Measurements from ENCODE around the gene PSMB5.

The PSMB5 gene

GRCh38 chr14:23058654-23059504, 24.2 kb upstream of the PSMB5 start:
- DNase-seq: no peak

GRCh38 chr14:23057757-23058653, 23.3 kb upstream of the PSMB5 start:
- DNase-seq: no peak

DNA sequence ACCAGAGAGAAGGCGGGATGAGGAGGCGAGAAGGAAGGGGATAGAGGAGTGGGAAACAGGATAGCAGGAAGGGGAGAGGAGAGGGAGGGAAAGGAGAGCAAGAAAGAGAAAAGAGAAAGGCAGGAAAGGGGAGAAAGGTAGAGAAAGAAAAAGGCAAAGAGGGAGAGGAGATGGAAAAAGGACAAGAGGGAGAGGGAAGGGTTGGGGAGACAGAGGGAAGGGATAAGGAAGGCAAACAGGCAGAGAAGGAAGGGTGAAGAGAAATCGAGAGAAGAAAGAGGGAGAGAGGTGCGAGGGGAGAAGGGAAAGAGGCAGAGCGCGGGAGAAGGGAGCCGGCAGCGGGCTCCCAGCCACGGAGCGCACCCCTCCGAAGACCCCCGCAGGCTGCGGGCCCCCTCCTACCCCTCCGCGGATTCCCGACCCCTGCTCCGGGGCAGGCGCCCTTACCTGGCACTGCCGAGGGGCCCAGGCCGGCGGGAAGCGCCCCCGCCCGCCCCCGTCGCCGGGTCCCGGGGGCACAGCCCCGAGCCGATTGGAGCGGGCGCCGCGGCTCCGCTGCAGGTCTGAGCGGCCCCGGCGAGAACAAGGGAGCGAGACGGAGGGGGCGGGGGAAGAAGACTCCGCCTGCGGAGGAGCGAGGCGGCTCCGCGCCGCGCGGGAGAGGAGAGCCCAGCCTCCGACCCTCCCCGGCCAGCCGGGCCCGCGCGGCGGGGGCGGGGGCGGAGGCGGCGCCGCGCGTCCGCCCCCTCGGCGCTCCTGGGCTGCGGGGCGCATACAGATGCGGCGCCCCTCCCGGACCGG, 22.5 kb upstream of the PSMB5 start, which contains the start of gene CDH24:
TSS of gene CDH24 (minus strand) at position 565 of the 801 bp plus-strand sequence. CDS start 1,787 bp downstream, outside the sequence.
- no peak for DNase-seq

GRCh38 chr14:23056145-23056955, 21.6 kb upstream of the PSMB5 start:
- no peak for DNase-seq

GRCh38 chr14:23055621-23056144, 21.0 kb upstream of the PSMB5 start:
- DNase-seq: no peak

GRCh38 chr14:23055147-23055550, 20.4 kb upstream of the PSMB5 start:
- no peak for DNase-seq

DNA sequence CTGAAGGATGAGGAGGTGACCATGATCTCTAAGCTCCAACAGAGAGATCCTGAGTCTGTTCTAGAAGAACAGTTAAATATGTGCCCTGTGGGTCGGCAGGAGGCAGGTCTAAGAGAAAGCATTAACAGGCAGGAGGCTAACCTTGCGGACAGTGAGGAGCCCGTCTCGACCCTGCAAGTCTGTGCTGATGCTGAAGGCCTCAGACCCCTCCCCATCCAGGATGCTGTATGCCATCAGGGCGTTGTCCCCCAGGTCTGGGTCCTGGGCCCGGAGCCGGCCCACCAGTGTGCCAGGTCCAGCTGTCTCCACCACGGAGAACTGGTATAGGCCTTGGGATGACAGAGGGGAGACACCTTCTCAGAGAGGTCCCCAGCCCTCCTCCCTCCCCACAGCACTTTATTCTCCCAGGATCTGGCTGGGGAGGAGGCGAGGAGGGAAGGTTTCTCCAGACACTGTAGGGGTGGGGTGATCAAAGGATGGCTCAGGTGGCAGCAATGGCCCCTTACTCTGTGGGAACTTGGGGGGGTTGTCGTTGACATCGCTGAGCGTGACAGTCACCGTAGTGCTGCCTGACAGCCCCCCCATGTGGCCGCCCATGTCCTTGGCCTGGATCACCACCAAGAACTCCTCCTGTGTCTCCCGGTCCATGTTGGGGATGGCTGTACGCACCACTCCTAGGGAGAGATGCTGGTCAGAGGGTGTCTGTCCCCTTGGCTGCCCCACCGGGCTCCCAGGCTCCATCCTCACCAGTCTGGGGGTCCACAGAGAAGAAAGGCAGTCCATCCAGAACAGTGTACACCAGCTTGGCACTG, 19.5 kb upstream of the PSMB5 start:
- DNase-seq: no peak

- no peak for DNase-seq
These were observed 18.7 kb upstream of the PSMB5 start for GRCh38 chr14:23053426-23053825.

DNA sequence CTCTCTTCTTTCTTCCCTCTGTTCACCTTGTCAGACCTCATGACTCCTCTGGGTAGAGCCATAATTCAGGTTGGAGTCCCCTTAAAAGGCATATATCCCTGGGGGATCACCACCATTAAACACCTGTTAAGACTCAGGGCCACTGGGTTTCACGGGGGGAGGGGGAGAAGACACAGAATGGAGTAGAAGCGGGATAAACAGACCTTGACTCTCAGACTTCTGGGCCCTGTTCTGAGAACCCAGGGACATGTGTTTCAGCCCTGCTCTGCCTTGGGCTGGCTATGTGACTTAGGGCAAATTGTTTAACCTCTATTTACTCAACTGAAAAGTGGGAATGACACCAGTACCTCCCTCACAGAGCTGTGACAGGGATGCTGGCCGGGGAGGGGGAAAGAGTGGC, 18.0 kb upstream of the PSMB5 start:
- DNase-seq: no peak

GRCh38 chr14:23052182-23052623, 17.5 kb upstream of the PSMB5 start:
- DNase-seq: no peak

DNA sequence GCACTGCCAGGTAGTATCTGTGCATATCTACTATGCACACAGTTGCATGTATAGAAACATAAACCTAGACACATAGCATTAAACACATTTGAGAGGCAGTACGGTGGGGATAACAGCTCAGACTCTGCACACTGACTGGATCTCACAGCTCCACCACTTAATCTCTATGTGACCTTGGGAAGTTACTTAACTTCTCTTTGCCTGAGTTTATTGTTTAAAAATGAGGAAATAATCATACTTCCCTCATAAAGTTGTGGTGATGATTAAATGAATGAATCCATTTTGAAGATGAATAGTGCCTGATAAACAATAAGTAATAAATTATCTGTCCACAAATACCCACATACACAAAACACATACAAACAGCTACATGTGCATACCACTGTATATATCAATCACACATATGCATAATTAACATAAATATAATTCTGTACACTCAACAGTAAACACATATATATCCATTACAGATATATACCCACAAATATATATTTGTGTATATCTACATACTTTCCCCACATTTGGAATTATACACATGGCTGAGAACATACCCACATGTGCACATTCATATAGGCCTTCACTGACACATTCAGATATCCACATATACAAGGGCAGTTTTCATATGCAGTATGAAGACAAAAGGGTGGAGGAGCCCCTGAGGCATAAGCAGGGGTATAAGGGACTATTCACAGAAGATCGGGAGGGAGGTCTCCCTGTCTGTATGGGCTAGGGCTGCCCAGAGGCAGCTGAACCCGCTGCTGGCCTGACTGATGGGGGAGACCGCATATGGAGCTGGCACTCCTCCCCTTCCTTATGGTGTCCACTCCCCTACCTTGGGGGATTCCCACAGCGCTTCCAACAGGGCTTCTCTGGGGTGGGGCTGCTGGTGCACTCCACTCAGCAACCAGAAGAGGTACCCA, 16.7 kb upstream of the PSMB5 start:
- DNase-seq: no peak

- DNase-seq: no peak
These were observed 14.3 kb upstream of the PSMB5 start for GRCh38 chr14:23049011-23049410.

DNA sequence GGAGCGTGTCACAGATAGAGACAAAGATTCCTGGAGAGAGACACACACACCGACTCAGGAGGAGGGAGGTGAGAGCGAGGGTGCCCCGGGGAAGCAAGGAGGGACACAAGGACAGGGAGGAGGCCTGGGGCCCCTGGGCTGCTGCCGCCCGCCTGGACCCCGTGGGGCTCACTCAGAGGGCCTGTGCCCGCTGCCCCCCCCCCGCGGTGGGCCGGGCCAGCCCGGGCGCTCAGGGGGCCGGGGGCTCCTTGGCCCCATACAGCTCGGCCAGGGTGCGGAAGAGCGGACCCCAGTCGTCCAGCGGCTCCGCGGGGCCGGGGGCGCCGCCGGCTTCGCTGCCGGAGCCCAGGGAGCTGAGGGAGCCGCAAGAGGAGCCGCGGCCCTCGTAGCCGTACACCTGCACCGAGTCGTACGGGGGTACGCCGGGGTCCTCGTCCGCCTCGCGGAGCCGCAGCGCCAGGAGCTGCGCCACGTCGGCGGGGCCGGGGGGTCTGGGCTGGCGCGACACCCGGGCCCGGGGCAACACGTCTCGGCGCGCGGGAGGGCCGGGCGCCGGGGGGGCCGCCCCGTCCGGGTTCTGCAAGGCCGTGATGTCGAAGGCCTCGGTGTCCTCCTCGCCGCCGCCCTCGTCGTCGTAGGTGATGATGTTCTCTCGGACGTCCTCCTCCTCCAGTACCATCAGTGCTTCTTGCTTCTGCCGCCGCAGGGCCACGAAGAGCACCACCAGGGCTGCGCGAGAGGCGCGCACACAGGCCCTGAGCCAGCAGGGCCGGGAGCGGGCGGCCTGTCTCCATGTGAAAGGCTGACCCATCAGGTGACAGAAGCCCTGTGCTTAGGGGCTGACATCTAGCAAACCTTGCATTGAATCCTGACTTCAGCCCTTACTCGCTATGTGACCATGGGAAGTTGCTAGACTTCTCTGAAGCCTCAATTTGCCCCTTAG, 13.3 kb upstream of the PSMB5 start:
- no peak for DNase-seq

DNA sequence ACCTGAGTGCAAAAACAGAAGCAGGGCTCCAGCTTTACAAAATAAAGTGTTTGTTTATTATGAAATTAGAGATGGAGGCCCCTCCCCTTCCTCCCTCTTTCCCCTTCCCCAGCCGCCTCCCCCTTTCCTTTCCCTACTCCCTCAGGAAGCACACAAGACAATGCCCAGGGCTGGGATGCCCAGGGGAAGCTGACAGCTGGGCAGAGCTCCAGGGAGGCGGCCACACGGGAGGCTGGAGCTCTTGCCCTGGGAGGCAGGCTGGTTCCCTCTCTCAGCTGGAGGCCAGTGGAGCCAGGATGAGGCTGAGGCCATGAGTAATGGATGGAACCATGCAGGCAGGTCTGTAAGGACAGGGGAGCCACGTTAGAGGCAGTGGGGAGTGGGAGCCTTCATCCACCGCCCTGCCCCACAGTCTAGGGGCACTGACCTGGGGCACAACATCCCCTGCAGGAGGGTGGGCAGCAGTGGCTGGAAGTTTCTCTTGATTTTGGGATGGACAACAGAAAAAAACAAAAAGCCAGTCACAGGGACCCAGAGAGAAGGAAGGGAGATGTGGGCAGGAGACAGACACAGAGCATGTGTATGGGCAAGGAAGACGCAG, 12.4 kb upstream of the PSMB5 start:
- DNase-seq: no peak

DNA sequence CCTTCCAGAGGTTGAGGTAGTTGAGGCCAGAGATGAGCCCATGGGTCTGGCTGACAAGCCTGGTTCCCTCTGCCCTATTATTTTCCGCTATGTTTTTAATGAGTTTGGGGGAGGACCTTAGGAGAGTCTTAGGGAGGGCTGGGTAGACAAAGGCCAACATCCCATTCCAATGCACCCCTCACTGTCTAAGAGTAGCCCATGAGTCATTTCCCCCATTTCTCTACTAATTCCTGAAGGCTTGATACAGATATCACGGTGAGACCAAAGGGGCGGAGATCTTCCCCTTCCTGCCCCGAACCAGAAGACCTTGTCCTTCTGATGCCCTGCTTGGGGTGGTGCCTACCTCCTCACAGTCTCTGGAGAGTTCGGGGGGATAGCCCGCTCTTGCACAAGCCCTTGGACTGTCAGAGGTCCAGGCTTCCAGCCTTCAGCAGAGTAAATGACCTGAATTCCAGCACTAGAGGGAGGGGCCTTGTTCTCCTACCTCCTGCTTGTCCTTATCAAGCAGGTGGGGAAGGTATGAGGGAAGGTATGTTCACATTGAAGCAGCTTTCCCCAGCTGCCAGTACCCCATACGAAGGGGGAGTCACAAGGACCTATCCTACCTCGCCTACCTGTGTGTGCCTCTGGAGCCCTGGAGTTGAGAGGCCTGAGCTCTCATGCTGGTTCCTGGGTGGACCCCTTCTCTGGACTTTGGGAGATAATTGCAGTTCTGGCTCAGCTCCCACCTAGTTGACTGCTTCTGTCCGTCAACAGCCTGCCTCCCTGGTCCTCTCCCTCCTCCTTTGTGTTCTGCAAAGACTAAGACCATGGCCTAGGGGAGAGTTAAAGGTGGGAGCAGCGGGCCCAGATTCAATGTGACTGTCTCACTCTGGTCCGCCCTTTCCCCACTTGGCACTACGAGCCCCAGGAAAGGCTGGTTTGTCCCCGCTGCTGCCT, 11.0 kb upstream of the PSMB5 start:
- DNase-seq: no peak

DNA sequence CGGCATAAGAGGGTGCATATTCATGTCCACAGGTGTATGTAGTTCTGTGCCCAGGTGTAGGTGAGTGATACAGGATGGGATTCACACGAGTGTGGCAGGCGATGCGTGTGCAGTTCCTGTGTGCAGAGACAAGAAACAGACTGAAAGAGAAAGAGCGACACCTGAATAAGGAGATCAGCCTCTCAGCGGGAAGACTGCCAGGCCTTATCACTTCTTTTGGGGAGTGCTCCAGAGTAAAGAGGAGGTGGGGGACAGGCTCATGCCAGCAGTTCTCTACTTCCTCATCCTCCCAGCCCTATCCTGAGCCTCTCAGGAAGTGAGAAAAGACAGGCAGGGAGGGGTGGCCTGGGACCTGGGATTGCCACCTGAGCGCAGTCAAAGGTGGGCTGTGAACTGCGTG, 10.1 kb upstream of the PSMB5 start:
- no peak for DNase-seq

DNA sequence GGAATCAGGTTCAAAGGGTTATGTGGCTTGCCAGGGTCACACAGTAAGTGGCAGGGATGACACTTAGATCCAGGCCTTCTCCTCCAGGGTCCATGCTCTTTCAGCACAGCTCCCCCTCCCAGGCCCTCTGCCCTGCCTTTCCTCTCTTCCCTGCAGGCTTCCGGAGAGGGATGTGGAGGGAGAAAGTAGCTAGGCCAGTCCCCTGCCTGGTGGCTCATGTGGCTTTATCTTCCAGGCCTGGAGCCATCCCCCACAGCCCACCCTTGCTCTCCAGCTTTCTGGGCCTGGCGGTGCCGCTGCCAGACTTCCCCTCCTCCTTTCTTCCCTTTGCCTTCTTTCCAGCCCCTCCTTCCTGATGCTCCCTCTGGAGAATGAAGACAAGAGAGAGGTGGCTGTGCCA, 9.1 kb upstream of the PSMB5 start:
- no peak for DNase-seq

Data from GDM1 (cell line).